IMR-90 (cell line): Measurements from ENCODE around the gene PATE1. TPM values are rescaled to one million over a fixed set of nuclear protein-coding genes. Genes with fewer than 3 reads are reported as not detected.
A peak's percentile ranks its signal among the peaks of the same experiment; 100 is the strongest.

ENCODE experiments used
- ATAC-seq: fragments of 200-7000 bp; cut with Tn5 transposase; 2 replicates; pipeline ENCODE4 v1.9.1; 2020; ENCODE audit warnings: low read depth, mild to moderate bottlenecking, moderate library complexity
- BruUV-seq: library from RNA; stranded (reverse); fragments of 400-500 nt; replicated peaks from 2 replicates; lab custom pipeline; 2021; lab: Mats Ljungman, UMichigan
- CTCF ChIA-PET: fragments of 300-600 bp; formaldehyde crosslinking; extraction: SDS; loops from one replicate; lab custom pipeline; 2021; ENCODE audit warnings: antibody characterized with exemption; lab: Yijun Ruan, JAX
- POLR2A ChIA-PET: fragments of 300-600 bp; sonication (Branson Sonifier 250); formaldehyde crosslinking; loops from one replicate; lab custom pipeline; 2022; ENCODE audit warnings: antibody characterized with exemption; ENCODE audit not compliant: unreplicated experiment; lab: Charles Lee
- DNase-seq: peaks from one replicate; pipeline ENCODE4 v3.0.0; 2013
- H2AFZ ChIP-seq: replicated peaks from 2 replicates; pipeline ENCODE3; 2013; ENCODE audit warnings: low read length, mild to moderate bottlenecking; ENCODE audit not compliant: poor library complexity
- H2AK5ac ChIP-seq: 2 replicates; pipeline ENCODE4 v1.6.1; 2013; ENCODE audit warnings: low read depth, low read length, inconsistent platforms
- H2AK9ac ChIP-seq: replicated peaks from 2 replicates; pipeline ENCODE3; 2013; ENCODE audit warnings: mild to moderate bottlenecking, low read depth, low read length, moderate library complexity; ENCODE audit not compliant: poor library complexity
- H2BK120ac ChIP-seq: 2 replicates; pipeline ENCODE4 v1.6.1; 2013; ENCODE audit warnings: low read depth, low read length, inconsistent platforms
- H2BK15ac ChIP-seq: 3 replicates; pipeline ENCODE4 v1.6.1; 2013; ENCODE audit warnings: low read depth, low read length, inconsistent platforms
- H2BK20ac ChIP-seq: 2 replicates; pipeline ENCODE4 v1.6.1; 2013; ENCODE audit warnings: low read depth, mild to moderate bottlenecking, inconsistent platforms, low read length, moderate library complexity
- H2BK5ac ChIP-seq: 2 replicates; pipeline ENCODE4 v1.6.1; 2013; ENCODE audit warnings: mild to moderate bottlenecking, low read depth, low read length, inconsistent platforms; ENCODE audit not compliant: poor library complexity, severe bottlenecking
- H3K14ac ChIP-seq: replicated peaks from 2 replicates; pipeline ENCODE4 v1.6.1; 2013; ENCODE audit warnings: low read depth, low read length, inconsistent platforms
- H3K18ac ChIP-seq: 2 replicates; pipeline ENCODE4 v1.6.1; 2013; ENCODE audit warnings: low read depth, low read length, control low read depth
- H3K23ac ChIP-seq: 2 replicates; pipeline ENCODE4 v1.6.1; 2013; ENCODE audit warnings: low read depth, low read length, inconsistent platforms
- H3K27ac ChIP-seq: 2 replicates; pipeline ENCODE4 v1.5.1; 2013; ENCODE audit warnings: mild to moderate bottlenecking, control low read depth, low read length; ENCODE audit not compliant: insufficient read depth
- H3K27me3 ChIP-seq: 2 replicates; pipeline ENCODE4 v1.6.1; 2013; ENCODE audit warnings: low read length; ENCODE audit not compliant: control insufficient read depth, insufficient read depth
- H3K36me3 ChIP-seq: 2 replicates; pipeline ENCODE4 v1.6.1; 2013; ENCODE audit warnings: low read length, mixed read lengths; ENCODE audit not compliant: control insufficient read depth, insufficient read depth
- H3K4ac ChIP-seq: 2 replicates; pipeline ENCODE4 v1.6.1; 2013; ENCODE audit warnings: low read depth, low read length, inconsistent platforms
- H3K4me1 ChIP-seq: 2 replicates; pipeline ENCODE4 v1.6.1; 2013; ENCODE audit warnings: low read length, mixed read lengths; ENCODE audit not compliant: control insufficient read depth, insufficient read depth
- H3K4me2 ChIP-seq: 2 replicates; pipeline ENCODE4 v1.6.1; 2013; ENCODE audit warnings: low read depth, mild to moderate bottlenecking, control low read depth, low read length, moderate library complexity
- H3K4me3 ChIP-seq: 2 replicates; pipeline ENCODE4 v1.5.1; 2013; ENCODE audit warnings: low read depth, mild to moderate bottlenecking, control low read depth, low read length, moderate library complexity; ENCODE audit not compliant: insufficient read depth
- H3K56ac ChIP-seq: 2 replicates; pipeline ENCODE4 v1.6.1; 2013; ENCODE audit warnings: low read length, inconsistent platforms; ENCODE audit not compliant: insufficient read depth; ENCODE audit errors: extremely low read depth
- H3K79me1 ChIP-seq, 2 experiments: 2 replicates each; pipeline ENCODE4 v1.6.1; 2013; ENCODE audit warnings: low read length in 2 of 2, inconsistent platforms in 1 of 2, low read depth in 1 of 2
- H3K9ac ChIP-seq: 2 replicates; pipeline ENCODE4 v1.6.1; 2013; ENCODE audit warnings: low read depth, low read length, control low read depth
- H3K9me1 ChIP-seq: 2 replicates; pipeline ENCODE4 v1.6.1; 2013; ENCODE audit warnings: low read length, inconsistent platforms; ENCODE audit not compliant: insufficient read depth
- H3K9me3 ChIP-seq: 2 replicates; pipeline ENCODE4 v1.6.1; 2013; ENCODE audit warnings: low read length; ENCODE audit not compliant: control insufficient read depth, insufficient read depth
- H4K20me1 ChIP-seq: 2 replicates; pipeline ENCODE4 v1.6.1; 2013; ENCODE audit warnings: low read length, inconsistent platforms; ENCODE audit not compliant: insufficient read depth
- H4K5ac ChIP-seq: 2 replicates; pipeline ENCODE4 v1.6.1; 2013; ENCODE audit warnings: mild to moderate bottlenecking, low read depth, low read length, control low read depth
- H4K8ac ChIP-seq, 2 experiments: 2 replicates each; pipeline ENCODE4 v1.6.1; 2013; ENCODE audit warnings: low read depth in 2 of 2, low read length in 2 of 2, control low read depth in 1 of 2, inconsistent platforms in 1 of 2
- H4K91ac ChIP-seq: 2 replicates; pipeline ENCODE4 v1.6.1; 2013; ENCODE audit warnings: low read depth, low read length, inconsistent platforms; ENCODE audit not compliant: insufficient read depth
- BHLHE40 ChIP-seq: fragments of 150-350 bp; IDR thresholded peaks from 2 replicates; pipeline ENCODE4 v1.6.1; 2016; ENCODE audit warnings: mild to moderate bottlenecking, low read depth, low read length
- CEBPB ChIP-seq: IDR thresholded peaks from 2 replicates; pipeline ENCODE4 v1.6.1; 2012; ENCODE audit warnings: low read depth, low read length, improper control_type of control experiment
- CHD1 ChIP-seq: IDR thresholded peaks from 2 replicates; pipeline ENCODE4 v1.6.1; 2012; ENCODE audit warnings: low read depth, low read length, improper control_type of control experiment
- CTCF ChIP-seq: conservative IDR thresholded peaks from 2 replicates; pipeline ENCODE4 v1.5.1; 2012; ENCODE audit warnings: mild to moderate bottlenecking, low read depth, low read length, improper control_type of control experiment
- ELK1 ChIP-seq: fragments of 150-350 bp; IDR thresholded peaks from 2 replicates; pipeline ENCODE4 v1.6.1; 2016; ENCODE audit warnings: low read depth, mild to moderate bottlenecking, low read length, moderate library complexity, borderline replicate concordance
- FOS ChIP-seq: fragments of 150-350 bp; IDR thresholded peaks from 2 replicates; pipeline ENCODE4 v1.6.1; 2016; ENCODE audit warnings: low read depth, low read length
- MAFK ChIP-seq: IDR thresholded peaks from 2 replicates; pipeline ENCODE4 v1.6.1; 2012; ENCODE audit warnings: low read depth, low read length, improper control_type of control experiment
- MAZ ChIP-seq: IDR thresholded peaks from 2 replicates; pipeline ENCODE4 v1.6.1; 2012; ENCODE audit warnings: low read depth, mild to moderate bottlenecking, low read length, improper control_type of control experiment, moderate library complexity, borderline replicate concordance
- MXI1 ChIP-seq: IDR thresholded peaks from 2 replicates; pipeline ENCODE4 v1.6.1; 2012; ENCODE audit warnings: low read depth, mild to moderate bottlenecking, low read length, moderate library complexity, borderline replicate concordance
- NFE2L2 ChIP-seq: fragments of 150-350 bp; IDR thresholded peaks from 2 replicates; pipeline ENCODE4 v1.6.1; 2016; ENCODE audit warnings: low read depth, mild to moderate bottlenecking, low read length
- POLR2A ChIP-seq: IDR thresholded peaks from 2 replicates; pipeline ENCODE4 v1.6.1; 2012; ENCODE audit warnings: mild to moderate bottlenecking, low read depth, low read length
- RAD21 ChIP-seq: IDR thresholded peaks from 2 replicates; pipeline ENCODE4 v1.6.1; 2012; ENCODE audit warnings: low read length, improper control_type of control experiment
- RCOR1 ChIP-seq: IDR thresholded peaks from 2 replicates; pipeline ENCODE4 v1.6.1; 2012; ENCODE audit warnings: mild to moderate bottlenecking, low read length, improper control_type of control experiment; ENCODE audit not compliant: insufficient replicate concordance
- SMC3 ChIP-seq: fragments of 150-350 bp; IDR thresholded peaks from 2 replicates; pipeline ENCODE4 v1.6.1; 2016; ENCODE audit warnings: low read depth, mild to moderate bottlenecking, antibody characterized with exemption, low read length, moderate library complexity
- WGBS, 2 experiments: methylation state at CpG; one replicate each; pipeline versions ENCODE4 v1.1.5 to v1.1.7; 2013; ENCODE audit warnings: missing lambda C conversion rate in 2 of 2; ENCODE audit not compliant: insufficient read length in 1 of 2; ENCODE audit errors: extremely low coverage in 2 of 2; 5-methylcytosine and 5-hydroxymethylcytosine counted together
- dilution Hi-C: fragments of 300-500 bp; cut with HindIII; formaldehyde crosslinking; loops from one replicate; pipeline ENCODE4 v1.14.3; 2018; ENCODE audit warnings: low sequenced_read_pairs; ENCODE audit not compliant: unreplicated experiment
- in situ Hi-C: fragments of 300-500 bp; cut with MboI; formaldehyde crosslinking; loops from 3 replicates; pipeline ENCODE4 v1.14.3; 2019; ENCODE audit warnings: low sequenced_read_pairs, inconsistent platforms, mixed read lengths
- intact Hi-C: fragments of 100-400 bp; cut with micrococcal nuclease; formaldehyde crosslinking; loops from 2 replicates; pipeline ENCODE4 v1.10.0; 2022
- polyA plus RNA-seq, 3 experiments: library from polyadenylated mRNA; depleted of rRNA; stranded (reverse); fragments of >200 nt; gene quantifications; 2 replicates each; pipeline ENCODE4 v1.2.3, GENCODE V29; 2012; ENCODE audit warnings: low replicate concordance in 1 of 3
- total RNA-seq: library from RNA; depleted of rRNA; stranded (reverse); fragments of >200 nt; gene quantifications from 2 replicates; pipeline ENCODE4 v1.2.3, GENCODE V29; 2012
- TF ChIP-seq, protein P1 (sequence below): fragments of 150-350 bp; IDR thresholded peaks from 2 replicates; pipeline ENCODE4 v1.6.1; 2017; ENCODE audit warnings: mild to moderate bottlenecking, antibody characterized with exemption, low read length, low read depth

PATE1 gene
- total and polyA plus RNA-seq, 2 of the 4 experiments (the other 2 are of a cell fraction), result not detected

DNA sequence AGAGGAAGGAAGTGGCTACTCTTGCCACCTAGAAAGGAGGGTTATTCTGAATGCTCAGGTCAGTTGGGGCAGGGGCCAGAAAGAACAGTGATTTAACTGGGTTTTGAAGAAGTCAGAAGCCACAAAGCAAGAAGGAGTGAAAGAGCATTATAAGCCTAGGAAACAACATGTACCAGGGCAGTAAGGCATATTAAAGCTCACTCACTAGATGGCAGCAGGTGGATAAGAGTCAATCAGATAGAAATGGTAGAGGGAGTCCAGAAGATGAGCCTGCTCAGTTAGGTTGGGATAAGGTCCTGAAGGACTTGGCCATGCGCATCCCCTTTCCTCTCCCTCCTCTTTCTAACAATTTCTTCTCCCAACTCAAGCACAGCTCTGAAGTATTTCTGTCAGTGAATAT, 22.0 kb upstream of the PATE1 start:
- no peak overlapping the region for H4K8ac ChIP-seq
- H3K4me3 ChIP-seq, result no peak overlapping the region
- whole genome bisulfite sequencing, 2 experiments, result no CpG with 5 or more reads among the region's 1 CpG
- TF ChIP-seq NFE2L2, result no peak
- no peak for TF ChIP-seq ELK1
- TF ChIP-seq MXI1, result no peak
- TF ChIP-seq BHLHE40, result no peak
- no peak for TF ChIP-seq RAD21
- TF ChIP-seq MAFK, result no peak
- TF ChIP-seq FOS, result no peak
- no peak for TF ChIP-seq CHD1
- no peak for TF ChIP-seq CEBPB
- no peak for TF ChIP-seq SMC3
- no peak for TF ChIP-seq RCOR1
- TF ChIP-seq CTCF, result no peak
- no peak for TF ChIP-seq POLR2A
- TF ChIP-seq, protein P1, sequence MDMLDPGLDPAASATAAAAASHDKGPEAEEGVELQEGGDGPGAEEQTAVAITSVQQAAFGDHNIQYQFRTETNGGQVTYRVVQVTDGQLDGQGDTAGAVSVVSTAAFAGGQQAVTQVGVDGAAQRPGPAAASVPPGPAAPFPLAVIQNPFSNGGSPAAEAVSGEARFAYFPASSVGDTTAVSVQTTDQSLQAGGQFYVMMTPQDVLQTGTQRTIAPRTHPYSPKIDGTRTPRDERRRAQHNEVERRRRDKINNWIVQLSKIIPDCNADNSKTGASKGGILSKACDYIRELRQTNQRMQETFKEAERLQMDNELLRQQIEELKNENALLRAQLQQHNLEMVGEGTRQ, result no peak
- TF ChIP-seq MAZ, result no peak
- H2BK120ac ChIP-seq, result no peak overlapping the region
- ATAC-seq (no peak), DNase-seq (peak; percentile 4)
- H3K9ac ChIP-seq, result no peak overlapping the region
- no peaks in the 10 kb centered on the region for H3K9me3 ChIP-seq
- H3K4me2 ChIP-seq, result no peak overlapping the region
- H3K36me3 ChIP-seq, result no peaks in the 10 kb centered on the region
- H4K20me1 ChIP-seq, result no peaks in the 10 kb centered on the region
- no TSS peak for BruUV-seq
- H2AK5ac ChIP-seq, result no peak overlapping the region
- no peak overlapping the region for H2BK20ac ChIP-seq
- H4K91ac ChIP-seq, result no peak overlapping the region
- no peak overlapping the region for H3K4ac ChIP-seq
- H3K79me1 ChIP-seq, result no peaks in the 10 kb centered on the region
- no peaks in the 10 kb centered on the region for H3K9me1 ChIP-seq
- H3K27ac ChIP-seq, result no peak overlapping the region
- H3K18ac ChIP-seq, result no peak overlapping the region
- POLR2A ChIA-PET, result no interaction called here
- H4K5ac ChIP-seq, result no peak overlapping the region
- CTCF ChIA-PET, result no interaction called here
- H2BK15ac ChIP-seq, result no peak overlapping the region
- no peak overlapping the region for H2BK5ac ChIP-seq
- in situ Hi-C loops (no loop called here), dilution Hi-C loops (no loop called here), intact Hi-C loops (loop anchor here (1.0 kb wide), 1 partner anchor 147 kb away; no protein-coding TSS in a partner anchor)
- H3K4me1 ChIP-seq, result no peaks in the 10 kb centered on the region
- H3K14ac ChIP-seq, result no peak overlapping the region
- no peak overlapping the region for H3K23ac ChIP-seq
- H3K56ac ChIP-seq, result no peak overlapping the region
- no peak overlapping the region for H2AFZ ChIP-seq
- H3K27me3 ChIP-seq, result peaks cover 2% of the 10 kb centered on the region; the same call in 1 of the 2 replicates
- no peak overlapping the region for H2AK9ac ChIP-seq
